IPS-15b (cell line): ENCODE results near the gene OGG1.

ENCODE experiments used
- H3K27me3 ChIP-seq: one replicate; pipeline ENCODE4 v1.6.1; 2013; ENCODE audit warnings: low read length; ENCODE audit not compliant: control insufficient read depth, insufficient read depth
- H3K36me3 ChIP-seq: one replicate; pipeline ENCODE4 v1.6.1; 2013; ENCODE audit warnings: low read length; ENCODE audit not compliant: control insufficient read depth, insufficient read depth
- H3K4me1 ChIP-seq: one replicate; pipeline ENCODE4 v1.6.1; 2013; ENCODE audit warnings: mild to moderate bottlenecking, low read length; ENCODE audit not compliant: control insufficient read depth, insufficient read depth
- H3K4me3 ChIP-seq: one replicate; pipeline ENCODE4 v1.5.1; 2013; ENCODE audit warnings: low read depth, low read length
- H3K9ac ChIP-seq: one replicate; pipeline ENCODE4 v1.6.1; 2013; ENCODE audit warnings: low read depth, mild to moderate bottlenecking, low read length
- H3K9me3 ChIP-seq: one replicate; pipeline ENCODE4 v1.6.1; 2013; ENCODE audit warnings: mild to moderate bottlenecking, low read length; ENCODE audit not compliant: control insufficient read depth, insufficient read depth

Gene OGG1

GRCh38 chr3:9731206-9732079, 18.3 kb upstream of the OGG1 start, which contains the start of gene BRPF1:
TSS of gene BRPF1 (plus strand) at chr3:9731735. CDS start at chr3:9734141, 2,406 bp downstream.
- Histone ChIP-seq H3K9ac (peak within 1 kb of the TSS; percentile 100), H3K27me3 (no peaks in the 10 kb centered on the region), H3K4me3 (peak within 1 kb of the TSS; percentile 88), H3K4me1 (peaks cover 4% of the 10 kb centered on the region), H3K36me3 (peaks cover 11% of the 10 kb centered on the region), H3K9me3 (no peaks in the 10 kb centered on the region)

GRCh38 chr3:9732080-9732739, 17.5 kb upstream of the OGG1 start:
- Histone ChIP-seq H3K9me3 (no peaks in the 10 kb centered on the region), H3K4me3 (peak overlapping the region; percentile 88), H3K9ac (peak overlapping the region; percentile 100), H3K36me3 (peaks cover 18% of the 10 kb centered on the region), H3K4me1 (peaks cover 4% of the 10 kb centered on the region), H3K27me3 (no peaks in the 10 kb centered on the region)

GRCh38 chr3:9732740-9733115, 17.0 kb upstream of the OGG1 start:
- no peaks in the 10 kb centered on the region for H3K9me3 ChIP-seq
- peak overlapping the region; percentile 60 for H3K9ac ChIP-seq
- H3K27me3 ChIP-seq: no peaks in the 10 kb centered on the region
- peaks cover 4% of the 10 kb centered on the region for H3K4me1 ChIP-seq
- peaks cover 22% of the 10 kb centered on the region for H3K36me3 ChIP-seq
- peak overlapping the region; percentile 88 for H3K4me3 ChIP-seq

GRCh38 chr3:9736831-9737230, 12.9 kb upstream of the OGG1 start:
- no peak overlapping the region for H3K9ac ChIP-seq
- H3K9me3 ChIP-seq: no peaks in the 10 kb centered on the region
- H3K4me3 ChIP-seq: no peak overlapping the region
- peaks cover 57% of the 10 kb centered on the region for H3K36me3 ChIP-seq
- H3K4me1 ChIP-seq: peaks cover 4% of the 10 kb centered on the region
- no peaks in the 10 kb centered on the region for H3K27me3 ChIP-seq

- no peak overlapping the region for H3K9ac ChIP-seq
- no peak overlapping the region for H3K4me3 ChIP-seq
- H3K9me3 ChIP-seq: no peaks in the 10 kb centered on the region
- peaks cover 78% of the 10 kb centered on the region for H3K36me3 ChIP-seq
- H3K27me3 ChIP-seq: no peaks in the 10 kb centered on the region
- H3K4me1 ChIP-seq: no peaks in the 10 kb centered on the region
Measured at GRCh38 chr3:9739181-9739580, 10.6 kb upstream of the OGG1 start.

- Histone ChIP-seq H3K4me3 (no peak overlapping the region), H3K4me1 (no peaks in the 10 kb centered on the region), H3K9ac (no peak overlapping the region), H3K36me3 (peaks cover 86% of the 10 kb centered on the region), H3K27me3 (no peaks in the 10 kb centered on the region), H3K9me3 (no peaks in the 10 kb centered on the region)
Measured at GRCh38 chr3:9742560-9742959, 7.2 kb upstream of the OGG1 start.

- Histone ChIP-seq H3K27me3 (no peaks in the 10 kb centered on the region), H3K9ac (no peak overlapping the region), H3K4me3 (no peak overlapping the region), H3K36me3 (peaks cover 86% of the 10 kb centered on the region), H3K9me3 (no peaks in the 10 kb centered on the region), H3K4me1 (no peaks in the 10 kb centered on the region)
Measured at GRCh38 chr3:9743548-9743947, 6.2 kb upstream of the OGG1 start.

- Histone ChIP-seq H3K27me3 (no peaks in the 10 kb centered on the region), H3K36me3 (peaks cover 81% of the 10 kb centered on the region), H3K4me1 (no peaks in the 10 kb centered on the region), H3K4me3 (no peak overlapping the region), H3K9ac (no peak overlapping the region), H3K9me3 (no peaks in the 10 kb centered on the region)
Measured at GRCh38 chr3:9744162-9744561, 5.6 kb upstream of the OGG1 start.

GRCh38 chr3:9745521-9745920, 4.2 kb upstream of the OGG1 start:
- H3K9ac ChIP-seq: no peak overlapping the region
- H3K27me3 ChIP-seq: no peaks in the 10 kb centered on the region
- H3K9me3 ChIP-seq: no peaks in the 10 kb centered on the region
- no peak overlapping the region for H3K4me3 ChIP-seq
- H3K36me3 ChIP-seq: peaks cover 67% of the 10 kb centered on the region
- no peaks in the 10 kb centered on the region for H3K4me1 ChIP-seq

- no peak overlapping the region for H3K4me3 ChIP-seq
- no peaks in the 10 kb centered on the region for H3K9me3 ChIP-seq
- no peaks in the 10 kb centered on the region for H3K27me3 ChIP-seq
- peaks cover 60% of the 10 kb centered on the region for H3K36me3 ChIP-seq
- H3K9ac ChIP-seq: no peak overlapping the region
- no peaks in the 10 kb centered on the region for H3K4me1 ChIP-seq
Measured at GRCh38 chr3:9746330-9746729, 3.4 kb upstream of the OGG1 start.

GRCh38 chr3:9747267-9747666, 2.5 kb upstream of the OGG1 start:
- no peaks in the 10 kb centered on the region for H3K27me3 ChIP-seq
- H3K9ac ChIP-seq: no peak overlapping the region
- peaks cover 58% of the 10 kb centered on the region for H3K36me3 ChIP-seq
- no peak overlapping the region for H3K4me3 ChIP-seq
- H3K9me3 ChIP-seq: no peaks in the 10 kb centered on the region
- H3K4me1 ChIP-seq: no peaks in the 10 kb centered on the region

GRCh38 chr3:9748031-9748430, 1.7 kb upstream of the OGG1 start:
- peaks cover 53% of the 10 kb centered on the region for H3K36me3 ChIP-seq

More at GRCh38 chr3:9748031-9748430, 1.7 kb upstream of the OGG1 start:
- H3K9me3 ChIP-seq: no peaks in the 10 kb centered on the region
- H3K9ac ChIP-seq: no peak overlapping the region
- no peaks in the 10 kb centered on the region for H3K4me1 ChIP-seq
- H3K4me3 ChIP-seq: no peak overlapping the region
- no peaks in the 10 kb centered on the region for H3K27me3 ChIP-seq
